Tibial nerve (tissue), 4 donors: Measurements from ENCODE around the gene HES4.

Source experiments
- CTCF ChIP-seq, 5 experiments: fragments of 200-600 bp in 3 of 5; fragments of 450-650 bp in 2 of 5; sonication (generic) in 3 of 5; IDR thresholded peaks; one replicate each; pipeline ENCODE4 v1.5.1; 2016 to 2019; ENCODE audit warnings: antibody characterized with exemption in 5 of 5, mild to moderate bottlenecking in 3 of 5, moderate library complexity in 2 of 5
- EP300 ChIP-seq, 2 donors: sonication (generic); formaldehyde crosslinking; IDR thresholded peaks; one replicate each; pipeline ENCODE4 v1.6.1; 2017; ENCODE audit warnings: antibody characterized with exemption in 2 of 2, mild to moderate bottlenecking in 1 of 2
- POLR2A ChIP-seq, 2 donors: fragments of 450-650 bp; IDR thresholded peaks; one replicate each; pipeline ENCODE4 v1.6.1; 2017; ENCODE audit warnings: antibody characterized with exemption in 2 of 2, mild to moderate bottlenecking in 2 of 2, moderate library complexity in 2 of 2

GRCh38 chr1:1024771-1025699 is 25.1 kb upstream of the HES4 start:
- TF ChIP-seq EP300 (IDR thresholded peaks at IDR 0.05) (no peak), POLR2A (IDR thresholded peaks at IDR 0.05) (no peak), CTCF (IDR thresholded peaks at IDR 0.05) (no peak)
